GM12874 (cell line): ENCODE data around the gene MYMX.

Source experiments
- TF ChIP-seq, protein P1 (sequence below): IDR thresholded peaks from 2 replicates; pipeline ENCODE4 v1.5.1; 2011; ENCODE audit warnings: low read depth, mild to moderate bottlenecking, control low read depth, low read length, moderate library complexity; ENCODE audit not compliant: insufficient read depth

MYMX gene

DNA sequence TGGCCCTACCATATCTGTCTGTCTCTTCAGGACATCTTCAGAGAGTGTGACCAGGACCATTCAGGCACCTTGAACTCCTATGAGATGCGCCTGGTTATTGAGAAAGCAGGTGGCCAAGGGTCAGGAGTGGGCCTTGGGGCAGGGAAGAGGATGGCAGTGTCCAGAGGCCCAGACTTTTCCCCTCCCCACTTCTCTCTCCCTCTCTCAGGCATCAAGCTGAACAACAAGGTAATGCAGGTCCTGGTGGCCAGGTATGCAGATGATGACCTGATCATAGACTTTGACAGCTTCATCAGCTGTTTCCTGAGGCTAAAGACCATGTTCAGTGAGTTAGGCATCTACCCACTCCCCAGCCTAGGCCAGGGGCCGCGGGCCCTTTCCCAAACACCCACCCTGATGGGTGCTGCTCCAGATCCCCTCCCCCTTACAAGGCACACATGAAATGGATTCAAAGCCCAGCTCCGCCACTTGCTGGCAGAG, 33.8 kb upstream of the MYMX start:
- TF ChIP-seq, protein P1, sequence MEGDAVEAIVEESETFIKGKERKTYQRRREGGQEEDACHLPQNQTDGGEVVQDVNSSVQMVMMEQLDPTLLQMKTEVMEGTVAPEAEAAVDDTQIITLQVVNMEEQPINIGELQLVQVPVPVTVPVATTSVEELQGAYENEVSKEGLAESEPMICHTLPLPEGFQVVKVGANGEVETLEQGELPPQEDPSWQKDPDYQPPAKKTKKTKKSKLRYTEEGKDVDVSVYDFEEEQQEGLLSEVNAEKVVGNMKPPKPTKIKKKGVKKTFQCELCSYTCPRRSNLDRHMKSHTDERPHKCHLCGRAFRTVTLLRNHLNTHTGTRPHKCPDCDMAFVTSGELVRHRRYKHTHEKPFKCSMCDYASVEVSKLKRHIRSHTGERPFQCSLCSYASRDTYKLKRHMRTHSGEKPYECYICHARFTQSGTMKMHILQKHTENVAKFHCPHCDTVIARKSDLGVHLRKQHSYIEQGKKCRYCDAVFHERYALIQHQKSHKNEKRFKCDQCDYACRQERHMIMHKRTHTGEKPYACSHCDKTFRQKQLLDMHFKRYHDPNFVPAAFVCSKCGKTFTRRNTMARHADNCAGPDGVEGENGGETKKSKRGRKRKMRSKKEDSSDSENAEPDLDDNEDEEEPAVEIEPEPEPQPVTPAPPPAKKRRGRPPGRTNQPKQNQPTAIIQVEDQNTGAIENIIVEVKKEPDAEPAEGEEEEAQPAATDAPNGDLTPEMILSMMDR = no peak

DNA sequence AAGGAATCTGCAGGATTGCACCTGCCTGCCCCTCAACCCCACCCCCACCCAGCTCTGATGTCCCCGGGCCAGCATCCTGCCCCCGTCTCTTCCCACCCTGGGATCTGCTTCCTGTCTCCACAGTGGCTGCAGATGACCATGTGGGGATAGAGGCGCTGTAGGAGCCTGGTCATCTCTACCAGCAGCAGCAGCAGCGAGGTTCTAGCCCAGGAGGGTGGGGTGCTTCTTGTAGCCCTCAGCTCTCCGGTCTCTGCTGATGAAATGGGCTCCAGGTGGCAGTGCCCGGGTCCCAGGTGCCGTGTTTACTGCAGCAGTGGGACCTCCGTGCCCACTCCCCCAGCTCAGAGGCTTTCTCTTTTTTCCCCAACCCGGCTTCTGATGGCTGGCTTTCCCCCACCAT, 32.9 kb upstream of the MYMX start:
- TF ChIP-seq, protein P1 = no peak

DNA sequence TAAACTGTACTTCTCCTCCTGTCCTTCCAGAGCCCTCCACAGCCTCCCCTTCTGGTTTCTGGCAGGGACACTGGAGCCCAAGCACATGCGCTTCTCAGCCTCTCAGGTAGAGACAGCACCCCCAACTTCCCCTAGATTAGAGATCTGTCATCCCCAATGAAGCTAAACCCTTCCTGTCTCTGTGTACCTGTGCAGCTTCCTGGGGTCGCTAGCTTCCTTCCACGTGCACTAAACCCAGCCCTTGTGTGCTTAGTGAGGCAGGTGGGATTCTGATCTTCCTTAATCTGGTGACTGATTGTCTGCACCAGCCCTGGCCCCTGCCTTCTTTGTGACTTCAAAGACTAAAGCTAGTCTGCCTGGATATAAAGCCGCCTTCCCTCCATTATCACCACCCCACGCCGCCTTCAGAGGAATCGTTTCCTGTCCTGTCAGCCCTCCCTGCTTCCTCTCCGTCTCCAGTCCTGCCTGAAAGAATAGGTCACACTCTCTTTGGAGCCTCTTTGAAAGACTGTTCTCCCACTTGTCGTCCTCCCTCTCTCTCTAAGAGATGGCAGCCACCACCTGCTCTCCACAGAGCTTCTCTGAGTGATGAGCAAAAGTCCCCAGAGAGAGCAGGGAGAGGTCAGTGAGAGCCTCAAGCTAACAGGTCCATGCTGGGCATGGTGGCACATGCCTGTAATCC, 30.6 kb upstream of the MYMX start:
- TF ChIP-seq, protein P1 = no peak

DNA sequence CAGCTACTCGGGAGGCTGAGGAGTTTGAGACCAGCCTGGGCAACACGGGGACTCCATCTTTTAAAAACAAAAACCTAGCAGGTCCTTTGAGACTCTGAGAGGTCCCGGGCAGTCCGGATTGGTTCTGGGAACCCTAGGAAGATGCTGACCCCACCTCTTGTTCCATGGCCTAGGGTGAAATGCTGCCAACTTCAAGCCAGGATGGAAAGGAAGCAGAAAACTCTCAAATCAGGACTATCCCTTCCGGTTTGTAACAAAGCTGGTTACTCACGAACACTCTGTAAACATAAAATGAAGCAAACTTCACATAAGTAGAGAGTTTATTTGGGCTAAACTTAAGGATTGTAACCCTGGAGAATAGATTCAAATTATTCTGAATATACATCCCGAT, 30.1 kb upstream of the MYMX start:
- TF ChIP-seq, protein P1 = no peak

DNA sequence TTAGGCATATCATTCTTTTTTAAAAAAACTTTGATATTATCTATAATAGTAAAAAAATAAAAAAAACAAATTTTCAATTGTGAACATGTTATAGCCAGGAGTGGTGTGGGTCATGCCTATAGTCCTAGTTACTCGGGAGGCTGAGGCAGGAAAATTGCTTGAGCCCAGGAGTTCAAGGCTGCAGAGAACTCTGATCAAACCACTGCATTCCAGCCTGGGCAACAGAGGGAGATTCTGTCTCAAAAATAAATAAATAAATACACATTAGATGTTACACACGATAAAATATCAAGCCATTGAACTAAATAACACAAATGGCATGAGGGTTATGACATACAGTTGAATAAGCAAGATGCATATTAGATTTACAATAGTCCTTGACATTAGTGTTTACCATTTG, 27.9 kb upstream of the MYMX start:
- TF ChIP-seq, protein P1 = no peak

DNA sequence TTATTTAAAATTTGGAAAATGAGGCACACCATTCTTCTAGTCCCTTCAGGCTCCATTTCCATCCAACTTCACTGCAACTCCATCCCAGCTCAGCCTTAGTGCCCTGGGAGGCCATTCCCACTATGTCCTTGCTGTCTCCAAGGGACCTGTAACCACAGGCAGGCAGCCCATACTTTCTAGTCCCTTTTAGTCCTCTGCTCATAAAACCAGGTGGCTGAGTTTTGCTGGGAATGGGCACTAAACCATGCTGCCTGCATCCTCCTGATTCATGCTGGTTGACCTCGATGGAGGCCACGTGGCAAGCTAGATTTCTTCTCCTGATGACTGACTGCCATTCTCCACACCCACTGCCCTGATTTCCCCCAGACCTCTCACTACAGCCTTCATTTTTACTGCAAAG, 27.5 kb upstream of the MYMX start:
- TF ChIP-seq, protein P1 = no peak

DNA sequence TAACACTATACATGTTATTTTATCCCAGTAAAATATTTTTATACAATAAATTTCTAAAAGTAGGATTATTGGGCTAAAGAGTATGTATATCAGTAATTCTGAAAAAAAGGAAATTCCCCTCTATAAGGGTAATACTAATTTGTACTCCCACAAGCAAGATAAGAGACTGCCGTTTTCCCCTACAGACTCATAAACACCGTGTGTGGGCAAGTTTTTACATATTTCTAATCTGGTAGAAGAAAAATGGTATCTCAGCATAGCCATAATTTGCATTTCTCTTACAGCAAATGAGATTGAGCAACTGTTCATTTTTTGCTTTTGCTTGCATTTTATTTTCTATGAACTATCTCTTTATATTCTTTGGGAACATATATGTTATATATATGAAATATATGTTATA, 26.0 kb upstream of the MYMX start:
- TF ChIP-seq, protein P1 = no peak
